ENCODE measurements around the gene GNAZ.

Gene GNAZ

GRCh38 chr22:23093051-23093788 is 22.9 kb downstream of the GNAZ start:
- DNase-seq (ENCODE audit: low read depth), result no peak

DNA sequence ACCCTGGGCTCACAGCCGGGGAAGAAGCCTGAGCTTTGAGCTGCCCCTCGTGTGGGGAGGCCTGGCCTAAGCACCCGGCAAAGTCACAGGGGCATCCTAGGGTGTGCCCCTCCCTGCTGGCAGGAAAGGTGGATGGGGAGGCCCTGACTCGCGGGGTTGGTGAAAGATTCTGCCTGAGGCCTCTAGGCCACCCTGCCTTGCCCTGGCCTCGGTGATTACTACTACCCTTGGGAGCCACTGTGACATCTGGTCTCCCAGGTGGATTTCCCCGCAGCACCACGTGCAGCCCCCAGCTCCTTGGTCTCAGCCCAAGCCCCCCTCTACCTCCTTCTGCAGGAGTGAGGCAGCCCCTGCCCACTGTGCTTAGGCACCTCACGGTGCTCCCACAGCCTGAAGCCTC is 23.9 kb downstream of the GNAZ start:
- DNase-seq (ENCODE audit: low read depth), result no peak

DNA sequence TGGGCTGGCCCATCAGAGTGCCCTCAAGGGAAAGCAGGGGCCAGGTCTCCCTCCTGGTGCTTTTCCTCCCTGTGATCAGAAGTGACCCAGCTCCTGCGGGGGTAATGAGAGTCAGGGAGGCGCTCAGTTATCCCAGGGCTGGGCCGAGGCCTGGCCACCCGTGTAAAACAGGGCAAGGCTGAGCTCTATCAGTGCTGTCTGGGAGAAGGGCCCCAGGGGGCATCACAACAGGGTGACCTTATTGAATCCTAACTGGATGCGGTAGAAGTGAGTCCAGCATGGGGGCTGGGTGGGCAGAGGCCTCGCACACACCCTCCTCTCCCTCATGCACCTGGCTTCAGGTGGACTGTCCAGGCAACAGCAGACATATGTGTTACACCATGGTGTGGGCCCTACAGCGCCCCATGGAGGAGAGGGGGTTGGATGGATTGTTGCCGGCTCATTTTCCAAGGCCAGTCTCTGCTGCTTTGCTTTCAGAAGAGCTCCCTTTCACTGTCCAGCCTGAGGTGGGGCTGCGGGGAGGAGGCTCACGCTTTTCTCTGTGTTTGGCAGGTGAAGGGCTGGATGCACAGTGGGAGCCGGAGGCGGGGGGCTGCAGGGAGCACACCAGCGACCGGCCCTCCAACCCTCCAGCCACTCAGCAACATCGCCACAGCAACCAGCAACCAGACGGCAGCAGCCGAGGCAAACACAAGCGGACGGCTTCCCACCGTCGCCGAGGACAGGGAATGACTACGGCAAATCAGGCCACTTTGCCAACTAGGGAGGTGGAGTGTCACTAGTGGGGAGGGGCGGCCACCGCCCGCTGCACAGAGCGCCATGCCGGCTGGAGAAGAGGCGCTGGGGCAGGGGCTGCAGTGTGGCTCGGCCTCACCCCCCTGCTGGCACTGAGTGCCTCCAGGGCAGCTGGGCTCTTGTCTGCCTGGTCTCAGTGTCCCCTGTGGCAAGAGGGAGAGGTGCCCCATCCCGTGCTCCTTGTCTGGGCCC is 24.7 kb downstream of the GNAZ start:
- no peak for DNase-seq (ENCODE audit: low read depth)

GRCh38 chr22:23095733-23096342 is 25.5 kb downstream of the GNAZ start:
- no peak for DNase-seq (ENCODE audit: low read depth)

DNA sequence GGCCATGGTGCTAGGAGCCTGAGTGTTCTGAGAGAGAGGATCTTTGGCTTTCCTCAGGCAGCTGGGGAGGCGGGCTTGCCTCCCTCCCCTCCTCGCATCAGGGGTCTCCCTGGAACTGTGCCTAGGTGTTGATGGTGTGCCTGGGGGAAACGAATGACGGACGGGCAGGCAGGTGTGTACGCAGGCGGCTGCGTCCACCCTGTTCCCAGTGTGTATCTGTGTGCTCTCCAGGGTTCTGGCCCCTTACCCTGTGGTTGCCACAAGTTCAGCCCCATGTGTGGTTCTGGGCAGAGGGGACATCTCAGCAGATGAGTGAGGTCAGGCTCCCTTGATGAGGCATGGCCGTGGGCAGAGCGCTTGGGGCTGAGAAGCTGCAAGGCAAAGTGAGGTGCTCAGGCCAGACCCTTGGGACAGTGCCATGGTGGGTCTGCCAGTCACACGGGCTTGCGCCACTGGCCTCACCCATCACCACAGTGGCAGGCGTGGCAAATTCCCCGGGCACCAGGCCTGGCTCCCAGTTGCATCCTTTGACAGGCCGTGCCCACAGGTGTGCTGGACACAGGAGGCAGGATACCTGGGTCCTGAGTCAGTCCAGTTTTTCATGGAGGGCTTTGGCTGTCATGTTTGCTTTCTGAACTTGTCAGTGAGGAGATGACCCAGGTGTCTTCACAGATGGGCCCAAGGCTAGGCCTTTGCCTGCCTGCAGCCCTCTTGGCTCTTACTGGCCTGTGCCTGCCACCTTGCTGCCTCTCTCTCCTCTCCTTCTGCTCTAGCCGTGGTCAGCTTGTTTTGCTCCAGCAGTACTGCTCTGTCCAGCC is 27.3 kb downstream of the GNAZ start:
- DNase-seq (ENCODE audit: low read depth), result no peak

- DNase-seq (ENCODE audit: low read depth), result no peak
These were observed 27.9 kb downstream of the GNAZ start for GRCh38 chr22:23098230-23098705.

DNA sequence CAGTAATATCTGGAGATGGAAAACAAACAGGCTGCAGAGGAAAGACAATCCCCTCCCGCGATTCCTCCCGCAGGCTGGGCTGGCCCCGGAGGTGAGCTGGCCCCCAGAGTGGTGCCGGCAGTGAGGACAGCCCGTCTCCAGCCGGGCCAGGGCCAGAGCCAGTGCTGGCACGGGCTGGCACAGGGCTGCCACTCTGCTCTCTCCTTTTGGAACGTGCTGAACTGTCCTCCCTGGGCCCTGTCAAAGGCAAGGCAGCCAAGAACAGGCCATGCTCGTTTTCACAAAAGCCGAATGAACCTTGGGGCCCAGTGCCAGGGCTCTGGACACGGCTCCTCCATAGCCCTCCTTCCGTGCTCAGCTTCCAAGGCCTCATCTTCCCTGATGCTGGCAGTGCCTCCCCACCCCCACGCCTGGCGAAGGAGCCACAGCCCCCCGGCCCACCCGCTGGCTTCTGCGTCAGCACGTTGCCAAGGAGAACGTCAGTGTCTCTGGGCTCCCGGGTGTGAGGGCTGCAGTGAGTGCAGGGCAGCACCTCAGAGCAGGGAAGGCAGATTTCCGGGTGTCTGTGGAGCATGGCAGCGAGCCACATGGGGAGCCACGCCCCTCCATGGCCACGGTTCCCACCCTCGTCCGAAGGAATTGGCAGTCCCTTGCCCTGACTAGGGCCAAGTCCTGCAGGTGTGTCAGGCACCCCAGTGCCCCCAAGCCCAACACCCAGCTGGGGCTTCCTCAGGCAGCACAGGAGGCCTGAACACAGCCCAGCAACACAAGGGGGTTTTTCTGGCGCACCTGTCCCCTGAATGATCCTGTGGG is 28.6 kb downstream of the GNAZ start:
- DNase-seq (ENCODE audit: low read depth), result no peak

- no peak for DNase-seq (ENCODE audit: low read depth)
These were observed 29.1 kb downstream of the GNAZ start for GRCh38 chr22:23099531-23099804.

DNA sequence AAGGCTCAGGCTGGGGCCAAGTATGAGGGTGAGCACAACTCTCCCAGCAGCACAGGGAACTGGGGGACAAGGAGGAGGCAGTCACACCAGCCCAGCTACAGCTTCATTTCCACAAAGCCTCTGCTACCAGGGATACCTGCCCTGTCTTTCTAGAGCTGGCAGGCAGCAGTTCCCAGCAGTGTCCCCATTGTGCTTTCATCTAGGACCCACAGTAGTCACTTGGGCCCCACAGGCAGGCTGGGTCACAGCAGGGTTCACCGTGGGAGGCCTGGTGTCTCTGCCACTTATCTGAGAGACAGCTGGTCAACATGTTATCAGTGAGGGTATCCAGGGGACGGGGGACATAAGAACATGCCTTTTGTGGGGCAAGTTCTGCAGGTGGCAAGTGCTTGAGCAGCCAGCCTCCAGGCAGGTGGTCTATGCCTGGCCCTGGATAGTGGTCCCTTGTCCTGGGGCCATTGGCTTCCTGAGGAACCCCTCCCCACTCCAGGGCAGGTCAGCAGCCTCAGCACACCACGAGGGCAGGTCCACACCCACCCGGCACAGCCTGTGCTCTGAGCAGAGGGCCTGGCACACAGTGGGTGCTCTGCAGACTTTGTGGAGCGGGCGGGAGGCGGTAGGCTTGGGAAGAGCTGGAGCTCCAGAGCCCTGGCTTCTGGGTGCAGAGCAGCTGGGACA is 29.9 kb downstream of the GNAZ start:
- DNase-seq (ENCODE audit: low read depth), result no peak

DNA sequence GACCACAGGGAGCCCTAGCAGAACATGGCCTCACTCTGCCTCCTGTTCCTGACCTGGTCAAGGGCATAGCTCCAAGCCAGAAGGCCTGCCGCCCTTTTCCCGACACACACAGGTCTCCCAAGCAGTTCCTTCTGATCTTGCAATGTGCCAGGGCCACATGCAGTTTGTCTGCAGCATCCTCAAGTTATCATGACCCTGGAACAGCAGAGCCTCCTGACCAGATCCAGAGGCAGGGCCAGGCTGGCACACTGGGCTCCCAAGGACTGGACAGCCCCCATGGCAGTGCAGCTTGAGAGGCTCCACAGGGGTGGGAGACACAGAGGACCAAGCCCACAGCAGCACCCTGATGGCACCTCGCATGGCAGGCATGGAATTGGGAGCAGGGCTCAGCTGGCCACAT is 31.2 kb downstream of the GNAZ start:
- no peak for DNase-seq (ENCODE audit: low read depth)

DNA sequence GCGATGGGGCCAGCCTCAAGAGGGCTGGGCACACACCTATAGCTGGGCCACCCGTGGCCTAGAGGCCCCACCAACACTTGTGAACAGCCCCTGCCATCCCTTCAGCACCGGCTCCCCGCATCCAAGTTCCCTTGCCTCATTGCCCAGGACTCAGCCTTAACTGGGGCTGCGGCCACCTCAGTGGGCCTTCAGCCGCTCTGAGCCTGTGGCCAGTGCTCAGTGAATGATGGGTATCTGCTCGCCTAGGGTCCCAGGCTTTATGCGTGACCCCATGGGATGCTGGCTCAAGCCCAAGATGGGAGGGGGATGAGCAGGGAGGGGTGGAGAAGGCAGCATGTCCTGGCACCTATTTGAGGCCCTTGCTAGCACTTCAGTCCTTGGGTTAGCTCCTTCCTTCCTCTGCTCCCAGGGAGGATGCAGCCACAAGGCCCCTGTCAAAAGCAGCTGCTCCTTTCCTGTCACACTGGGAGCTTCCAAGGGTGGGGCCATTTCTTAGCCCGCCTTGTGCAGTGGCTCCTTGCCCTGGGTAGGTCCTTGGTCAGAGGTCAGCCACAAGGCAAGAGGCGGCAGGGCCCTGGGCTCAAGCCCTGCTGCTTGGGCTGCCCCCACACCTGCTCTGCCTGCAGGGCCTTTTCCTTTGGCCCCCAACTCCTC is 31.8 kb downstream of the GNAZ start:
- DNase-seq (ENCODE audit: low read depth), result no peak

DNA sequence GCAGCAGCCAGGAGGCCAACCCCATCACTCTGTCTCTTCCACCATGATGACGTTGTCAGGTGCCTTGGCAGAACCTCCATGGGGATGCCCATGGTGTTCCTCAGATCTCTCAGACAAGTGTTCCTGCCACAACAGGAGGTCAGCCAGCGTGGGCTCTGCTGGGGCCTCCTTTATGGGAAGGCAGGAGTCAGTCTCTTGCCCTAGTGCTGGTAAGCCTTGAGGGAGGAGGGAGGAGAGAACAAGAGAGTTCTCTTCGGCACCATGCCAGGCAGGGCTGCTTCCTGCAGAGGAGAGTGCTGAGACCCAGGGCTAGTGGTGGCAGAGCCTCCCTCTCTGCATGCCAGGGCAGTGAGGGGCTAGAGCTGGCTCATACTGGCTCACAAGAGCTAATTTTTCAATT is 32.5 kb downstream of the GNAZ start:
- no peak for DNase-seq (ENCODE audit: low read depth)

DNA sequence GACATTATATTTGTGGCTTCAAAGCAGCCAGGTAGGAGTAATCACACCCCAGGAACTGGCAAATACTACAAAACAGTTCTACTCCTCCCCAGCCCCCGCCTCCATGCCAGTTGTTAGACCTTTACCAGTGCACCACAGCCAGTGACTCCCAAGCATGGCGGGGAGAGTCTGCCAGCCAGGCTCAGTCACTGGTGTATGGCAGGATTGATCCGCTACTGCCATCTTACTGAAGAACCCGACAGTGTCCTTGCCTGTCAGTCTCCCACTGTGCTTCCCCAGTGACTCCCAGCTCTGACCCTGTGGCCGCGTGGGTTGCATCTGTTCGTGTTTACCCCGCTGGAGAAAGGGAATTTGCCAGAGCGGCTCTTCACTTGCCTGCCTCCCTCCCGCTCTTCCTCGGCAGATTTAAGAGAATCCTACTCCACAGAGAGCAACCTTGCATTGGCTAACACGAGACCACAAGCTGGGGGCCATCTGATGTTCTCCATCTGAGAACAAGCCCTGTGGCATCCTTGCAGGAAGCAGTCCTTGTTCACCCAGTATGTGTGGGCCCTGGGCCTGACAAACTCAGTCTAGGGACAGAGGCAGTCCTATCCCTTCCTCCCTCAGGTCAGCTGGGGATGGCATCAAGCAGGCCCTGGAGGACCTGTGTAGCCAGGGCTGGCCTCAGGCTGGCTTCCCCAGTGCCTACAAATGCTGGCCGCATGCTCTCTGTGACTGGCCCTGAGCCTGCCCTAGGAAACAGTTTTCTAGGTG is 33.1 kb downstream of the GNAZ start:
- DNase-seq (ENCODE audit: low read depth), result no peak

GRCh38 chr22:23104187-23104971 is 34.1 kb downstream of the GNAZ start:
- no peak for DNase-seq (ENCODE audit: low read depth)

DNA sequence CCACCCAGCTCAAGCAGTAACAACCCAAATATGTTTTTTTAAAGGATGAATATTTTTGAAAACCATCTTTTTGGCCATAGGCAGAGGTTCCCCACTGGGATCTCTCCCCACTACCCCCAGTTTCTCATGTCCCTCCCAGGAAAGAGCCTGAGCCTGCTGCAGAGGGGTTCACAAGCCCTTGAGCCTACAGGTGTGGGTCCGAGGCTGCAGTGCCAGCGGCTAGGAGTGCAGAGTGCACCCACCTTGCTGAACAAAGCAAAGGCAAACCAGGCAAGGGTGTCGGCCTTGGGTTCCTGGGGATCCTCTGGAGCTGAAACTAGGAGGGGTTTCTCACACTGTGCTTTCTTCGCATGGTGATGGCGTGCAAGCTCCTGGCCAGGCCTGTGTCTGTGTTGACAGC is 35.0 kb downstream of the GNAZ start:
- DNase-seq (ENCODE audit: low read depth), result no peak

GRCh38 chr22:23105919-23106318 is 35.6 kb downstream of the GNAZ start:
- DNase-seq (ENCODE audit: low read depth), result no peak

DNA sequence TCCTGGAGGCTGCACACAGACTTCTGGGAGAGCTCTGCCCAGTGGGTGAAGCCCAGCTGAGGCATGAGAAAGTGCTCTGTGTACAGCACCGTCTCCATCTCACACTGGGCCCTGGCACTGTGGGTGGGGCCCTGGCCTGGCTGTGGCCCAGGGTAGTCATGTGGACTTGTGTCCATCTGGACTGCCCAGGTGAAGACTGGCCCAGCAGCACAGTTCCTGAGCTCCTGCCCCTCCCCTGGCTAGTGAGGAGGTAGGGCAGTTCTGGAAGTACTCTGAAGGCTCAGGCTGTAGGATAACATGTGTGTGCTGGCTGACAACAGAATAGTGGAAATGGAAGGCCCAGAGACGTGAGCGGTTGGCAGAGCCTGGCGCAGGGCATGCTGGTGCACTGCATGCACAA is 36.0 kb downstream of the GNAZ start:
- DNase-seq (ENCODE audit: low read depth), result no peak

DNA sequence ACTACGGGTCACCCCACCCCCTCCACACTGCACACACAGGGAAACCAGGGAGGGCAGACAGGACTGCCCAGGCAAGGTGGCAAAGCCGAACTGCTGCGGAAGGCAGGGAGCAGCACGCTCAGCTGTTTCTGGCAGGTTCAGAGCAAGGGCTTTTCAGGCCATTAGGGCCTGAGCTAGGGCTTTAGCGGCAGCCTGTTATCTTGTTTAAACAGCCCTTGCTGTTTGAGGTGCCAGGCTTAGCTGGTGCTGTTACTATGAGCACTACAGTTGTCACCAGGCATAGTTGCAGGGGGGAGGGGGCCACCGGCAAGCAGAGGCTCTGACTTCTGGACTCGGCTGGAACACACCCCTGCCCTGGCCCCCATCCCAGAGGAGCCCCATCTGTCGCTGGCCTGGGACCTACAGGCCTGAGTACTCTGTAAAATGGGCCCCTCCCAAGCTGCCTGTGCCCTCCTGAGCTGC is 36.6 kb downstream of the GNAZ start:
- DNase-seq (ENCODE audit: low read depth), result no peak
